Lung (tissue), 12 donors: ENCODE results near the gene NENF. TPM values are rescaled to one million over a fixed set of nuclear protein-coding genes. Genes with fewer than 3 reads are reported as not detected.
A peak's percentile ranks its signal among the peaks of the same experiment; 100 is the strongest.

Experiments used
- ATAC-seq: fragments of 200-7000 bp; cut with Tn5 transposase; one replicate; pipeline ENCODE4 v1.9.1; 2020; ENCODE audit warnings: moderate number of reproducible peaks; ENCODE audit not compliant: insufficient read depth, low FRiP score
- DNase-seq, 3 donors: peaks; one replicate each; pipeline ENCODE4 v3.0.0-alpha.2; 2013 to 2017
- H3K27ac ChIP-seq, 2 donors: one replicate each; pipeline ENCODE4 v1.5.1; 2013; ENCODE audit warnings: mild to moderate bottlenecking in 2 of 2, moderate library complexity in 2 of 2, control low read depth in 1 of 2, inconsistent platforms in 1 of 2, low read depth in 1 of 2, low read length in 1 of 2
- H3K27me3 ChIP-seq, 3 donors: one replicate each; pipeline ENCODE4 v1.5.1; 2013; ENCODE audit warnings: low read length in 2 of 3; ENCODE audit not compliant: control insufficient read depth in 3 of 3, insufficient read depth in 3 of 3
- H3K36me3 ChIP-seq, 4 donors: one replicate each; pipeline ENCODE4 v1.5.1; 2013; ENCODE audit warnings: low read length in 4 of 4, mild to moderate bottlenecking in 1 of 4, moderate library complexity in 1 of 4; ENCODE audit not compliant: control insufficient read depth in 4 of 4, insufficient read depth in 4 of 4
- H3K4me1 ChIP-seq, 5 donors: one replicate each; pipeline ENCODE4 v1.5.1; 2013; ENCODE audit warnings: low read length in 5 of 5, mild to moderate bottlenecking in 2 of 5, moderate library complexity in 1 of 5; ENCODE audit not compliant: control insufficient read depth in 5 of 5, insufficient read depth in 5 of 5
- H3K4me3 ChIP-seq: one replicate; pipeline ENCODE4 v1.5.1; 2013; ENCODE audit warnings: mild to moderate bottlenecking, control low read depth, moderate library complexity
- H3K9ac ChIP-seq, 2 donors: one replicate each; pipeline ENCODE4 v1.5.1; 2013; ENCODE audit warnings: low read length in 2 of 2, control low read depth in 1 of 2; ENCODE audit not compliant: insufficient read depth in 1 of 2
- H3K9me3 ChIP-seq, 4 donors: one replicate each; pipeline ENCODE4 v1.5.1; 2013; ENCODE audit warnings: low read length in 3 of 4, mild to moderate bottlenecking in 1 of 4, moderate library complexity in 1 of 4; ENCODE audit not compliant: control insufficient read depth in 4 of 4, insufficient read depth in 3 of 4
- WGBS, 2 donors: extraction: QIAGEN DNeasy Blood & Tissue Kit; methylation state at CpG; one replicate each; pipeline ENCODE4 v1.1.7; 2013; 5-methylcytosine and 5-hydroxymethylcytosine counted together
- polyA plus RNA-seq, 2 donors: library from polyadenylated mRNA; stranded (reverse); fragments of 200-250 nt; gene quantifications; one replicate each; pipeline ENCODE4 v1.2.1, GENCODE V29; 2013
- total RNA-seq, 2 donors: library from RNA; depleted of rRNA in 1 of 2; stranded (reverse); fragments of >200 nt in 1 of 2; gene quantifications; one replicate each; pipeline ENCODE4 v1.2.1, GENCODE V29; 2014 to 2021
- TF ChIP-seq, protein P1 (sequence below): IDR thresholded peaks from 2 replicates; pipeline ENCODE4 v1.5.1; 2012; ENCODE audit warnings: mild to moderate bottlenecking; ENCODE audit errors: control extremely low read depth, extremely low read depth
- donor health status: control.
- donor health status: control.
- donor health status: Bipolar disorder and iron deficiency.
- donor health status: healthy.
- donor health status: DM: yes; HTN: yes; CAD: no.

The NENF gene
- total and polyA plus RNA-seq, 4 donors: 27.1 to 94.7 (median 43.5) TPM

- H3K27me3 ChIP-seq: no peaks in the 10 kb centered on the region
- no peaks in the 10 kb centered on the region for H3K36me3 ChIP-seq
- peak; percentile 74 to 84 (median 81) for DNase-seq
- H3K4me1 ChIP-seq: peaks cover 0 to 10% (median 3%) of the 10 kb centered on the region in 5 donors
- H3K9me3 ChIP-seq: no peaks in the 10 kb centered on the region
- TF ChIP-seq, protein P1, sequence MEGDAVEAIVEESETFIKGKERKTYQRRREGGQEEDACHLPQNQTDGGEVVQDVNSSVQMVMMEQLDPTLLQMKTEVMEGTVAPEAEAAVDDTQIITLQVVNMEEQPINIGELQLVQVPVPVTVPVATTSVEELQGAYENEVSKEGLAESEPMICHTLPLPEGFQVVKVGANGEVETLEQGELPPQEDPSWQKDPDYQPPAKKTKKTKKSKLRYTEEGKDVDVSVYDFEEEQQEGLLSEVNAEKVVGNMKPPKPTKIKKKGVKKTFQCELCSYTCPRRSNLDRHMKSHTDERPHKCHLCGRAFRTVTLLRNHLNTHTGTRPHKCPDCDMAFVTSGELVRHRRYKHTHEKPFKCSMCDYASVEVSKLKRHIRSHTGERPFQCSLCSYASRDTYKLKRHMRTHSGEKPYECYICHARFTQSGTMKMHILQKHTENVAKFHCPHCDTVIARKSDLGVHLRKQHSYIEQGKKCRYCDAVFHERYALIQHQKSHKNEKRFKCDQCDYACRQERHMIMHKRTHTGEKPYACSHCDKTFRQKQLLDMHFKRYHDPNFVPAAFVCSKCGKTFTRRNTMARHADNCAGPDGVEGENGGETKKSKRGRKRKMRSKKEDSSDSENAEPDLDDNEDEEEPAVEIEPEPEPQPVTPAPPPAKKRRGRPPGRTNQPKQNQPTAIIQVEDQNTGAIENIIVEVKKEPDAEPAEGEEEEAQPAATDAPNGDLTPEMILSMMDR: no peak
- no peak overlapping the region for H3K27ac ChIP-seq
- H3K4me3 ChIP-seq: no peak overlapping the region
- ATAC-seq: no peak
- 47 to 56% methylated on average over 15 of the region's 15 CpGs for WGBS, 2 donors
- H3K9ac ChIP-seq: no peak overlapping the region
Observed at GRCh38 chr1:212452323-212453155, 19.8 kb downstream of the NENF start.

DNA sequence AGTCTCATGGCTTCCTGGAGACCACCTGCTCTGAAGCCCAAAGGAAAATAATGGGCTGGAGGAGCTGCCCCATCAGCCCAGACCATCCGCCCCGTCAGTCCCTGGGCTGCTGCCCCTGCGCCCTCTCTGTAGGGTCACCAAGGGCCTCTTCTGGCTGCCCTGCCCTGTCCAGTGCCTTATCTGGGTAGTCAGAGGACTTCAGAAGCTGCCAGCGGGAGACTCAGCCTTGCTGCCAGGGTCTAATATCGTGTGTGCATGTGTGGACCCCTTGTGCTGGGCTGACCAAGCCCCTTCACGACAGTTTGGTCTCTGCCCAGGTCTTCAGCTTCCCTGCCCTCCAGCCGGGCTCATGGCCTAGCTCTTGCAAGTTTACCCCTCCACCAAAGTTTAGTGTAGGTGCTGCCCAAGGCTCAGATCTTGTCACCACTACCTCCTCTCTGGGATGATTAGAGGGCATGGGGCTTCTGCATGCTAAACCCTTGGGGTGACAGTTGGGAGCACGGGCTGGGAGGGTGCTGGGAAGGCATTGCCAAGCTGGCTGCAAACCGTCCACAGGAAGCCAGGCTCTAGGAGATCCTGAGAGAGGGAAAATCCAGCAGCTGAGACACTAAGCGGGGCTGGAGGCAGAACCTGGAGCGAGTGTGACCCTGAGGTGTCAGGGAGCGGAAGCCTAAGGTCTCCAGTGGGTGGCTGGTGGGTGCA, 20.6 kb downstream of the NENF start:
- Histone ChIP-seq H3K27me3 (no peaks in the 10 kb centered on the region), H3K4me1 (peaks cover 0 to 10% (median 3%) of the 10 kb centered on the region in 5 donors), H3K27ac (no peak overlapping the region), H3K4me3 (no peak overlapping the region), H3K9ac (no peak overlapping the region), H3K9me3 (peaks cover 0 to 3% (median under 1%) of the 10 kb centered on the region in 4 donors), H3K36me3 (no peaks in the 10 kb centered on the region)
- TF ChIP-seq, protein P1: no peak
- ATAC-seq: no peak
- DNase-seq: no peak
- WGBS, 2 donors: 82 to 83% methylated on average over 12 of the region's 12 CpGs

DNA sequence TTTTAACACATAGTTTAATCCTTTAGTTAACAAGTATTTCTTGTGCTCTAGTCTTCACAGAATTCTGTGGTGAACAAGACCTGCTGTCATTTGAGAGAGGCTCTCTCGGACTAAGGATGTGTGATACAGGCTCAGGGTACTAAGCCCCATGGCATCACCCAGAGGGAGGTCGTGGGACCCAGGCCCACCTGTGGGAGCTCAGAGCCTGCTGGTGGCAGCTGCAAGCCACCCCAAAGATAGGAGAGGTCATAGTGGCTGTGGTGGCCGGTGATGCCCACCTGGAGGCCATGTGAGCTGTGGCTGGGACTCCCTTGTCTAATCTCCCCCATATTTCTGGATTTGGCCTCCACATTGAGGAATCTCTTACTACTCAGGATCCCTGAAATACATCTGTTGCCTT, 22.0 kb downstream of the NENF start:
- Histone ChIP-seq H3K36me3 (no peaks in the 10 kb centered on the region), H3K9ac (no peak overlapping the region), H3K27ac (no peak overlapping the region), H3K4me3 (no peak overlapping the region), H3K4me1 (peaks cover 0 to 10% (median 3%) of the 10 kb centered on the region in 5 donors), H3K9me3 (peaks cover 0 to 3% (median under 1%) of the 10 kb centered on the region in 4 donors), H3K27me3 (no peaks in the 10 kb centered on the region)
- TF ChIP-seq, protein P1: no peak
- no peak for DNase-seq
- 91 to 92% methylated on average over 3 of the region's 3 CpGs for WGBS, 2 donors
- ATAC-seq: no peak
